RPMI7951 (cell line): ENCODE measurements around the gene SMOC1. TPM values are rescaled to one million over a fixed set of nuclear protein-coding genes. Genes with fewer than 3 reads are reported as not detected.

Experiments
- total RNA-seq: library from RNA; depleted of rRNA; stranded (reverse); fragments of >200 nt; shearing (Covaris generic); gene quantifications from 2 replicates; pipeline ENCODE4 v1.2.3, GENCODE V29; 2014; rRNA removed

The SMOC1 gene
- total RNA-seq, 1 experiment from 2014 or later, result not detected

Other genes with a start within 250 kb of the SMOC1 start
- 67.2 and 76.4 TPM in 2 replicates for gene SRSF5, start 112.3 kb upstream of the SMOC1 start, total RNA-seq
- gene SLC10A1, start 82.2 kb upstream of the SMOC1 start, total RNA-seq, result not detected in 2 replicates